ENCODE data around the gene KAT7.

DNA sequence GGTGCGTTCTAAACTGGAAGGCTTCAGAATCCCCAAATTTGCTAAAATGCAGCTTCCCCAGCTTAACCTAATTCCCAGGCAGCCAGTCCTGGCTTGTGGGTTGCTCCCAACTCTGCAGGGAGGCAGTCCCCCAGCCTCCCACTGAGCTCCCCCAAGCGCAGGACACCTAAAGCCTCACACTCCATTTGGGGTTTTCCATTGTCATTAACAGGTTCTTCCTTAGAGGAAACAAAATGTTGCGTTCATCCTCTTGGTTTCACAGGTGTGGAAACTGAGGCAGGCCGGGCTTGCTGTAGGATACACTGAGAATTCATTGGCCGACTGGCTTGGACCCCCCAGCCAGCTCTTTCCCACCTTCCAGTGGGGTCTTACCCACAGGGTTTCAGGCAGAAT, 61.7 kb downstream of the KAT7 start:
- TF ChIP-seq GATA2 (IDR thresholded peaks at IDR 0.05; ENCODE audit: low read depth, low read length) (no peak), GATA3 (IDR thresholded peaks at IDR 0.05; ENCODE audit: low read depth, low read length) (no peak)

All from SH-SY5Y (cell line).